Loucy (cell line): ENCODE measurements around the gene ACSBG1.

Experiments
- H2AFZ ChIP-seq: fragments of 200-600 bp; sonication (generic); 2 replicates; pipeline ENCODE4 v1.6.0; 2016; ENCODE audit warnings: antibody characterized with exemption, mild to moderate bottlenecking, low read length, moderate library complexity
- H3F3A ChIP-seq: fragments of 200-600 bp; 2 replicates; pipeline ENCODE4 v1.6.0; 2016; ENCODE audit warnings: antibody characterized with exemption, low read depth, mild to moderate bottlenecking
- H3K27me3 ChIP-seq: fragments of 200-600 bp; sonication (generic); 2 replicates; pipeline ENCODE4 v1.6.1; 2014; ENCODE audit warnings: low read length, mild to moderate bottlenecking; ENCODE audit not compliant: insufficient read depth, poor library complexity, severe bottlenecking
- H3K36me3 ChIP-seq: fragments of 200-600 bp; sonication (generic); 2 replicates; pipeline ENCODE4 v1.6.1; 2016; ENCODE audit warnings: low read length; ENCODE audit not compliant: insufficient read depth
- H3K4me1 ChIP-seq: fragments of 200-600 bp; sonication (generic); 2 replicates; pipeline ENCODE4 v1.5.1; 2014; ENCODE audit warnings: low read length, mild to moderate bottlenecking; ENCODE audit not compliant: insufficient read depth, poor library complexity, severe bottlenecking
- H3K4me2 ChIP-seq: fragments of 200-600 bp; sonication (generic); 2 replicates; pipeline ENCODE4 v1.6.0; 2014; ENCODE audit warnings: antibody characterized with exemption, low read length, low read depth, mild to moderate bottlenecking; ENCODE audit not compliant: poor library complexity, severe bottlenecking
- H3K4me3 ChIP-seq: fragments of 200-600 bp; sonication (generic); 2 replicates; pipeline ENCODE4 v1.5.1; 2014; ENCODE audit warnings: low read length, mild to moderate bottlenecking, mixed read lengths; ENCODE audit not compliant: poor library complexity, severe bottlenecking
- H3K79me2 ChIP-seq: fragments of 200-600 bp; sonication (generic); 2 replicates; pipeline ENCODE4 v1.6.1; 2014; ENCODE audit warnings: low read length; ENCODE audit not compliant: insufficient read depth
- H3K9ac ChIP-seq: fragments of 200-600 bp; sonication (generic); 2 replicates; pipeline ENCODE4 v1.6.0; 2014; ENCODE audit warnings: mild to moderate bottlenecking, low read depth, low read length, moderate library complexity; ENCODE audit not compliant: poor library complexity, severe bottlenecking
- H3K9me2 ChIP-seq: fragments of 200-600 bp; sonication (generic); replicated peaks from 2 replicates; pipeline ENCODE4 v1.6.1; 2016; ENCODE audit warnings: low read depth, low read length, mixed read lengths
- H3K9me3 ChIP-seq: fragments of 200-600 bp; sonication (generic); 2 replicates; pipeline ENCODE4 v1.6.1; 2014; ENCODE audit warnings: mild to moderate bottlenecking, antibody characterized with exemption, low read length, low read depth; ENCODE audit not compliant: insufficient read depth
- H4K20me1 ChIP-seq: fragments of 200-600 bp; sonication (generic); 2 replicates; pipeline ENCODE4 v1.6.0; 2014; ENCODE audit warnings: antibody characterized with exemption, low read length, mild to moderate bottlenecking; ENCODE audit not compliant: insufficient read depth, poor library complexity, severe bottlenecking
- CTCF ChIP-seq: fragments of 200-600 bp; sonication (generic); conservative IDR thresholded peaks from 2 replicates; pipeline ENCODE4 v1.5.1; 2014; ENCODE audit warnings: mild to moderate bottlenecking, antibody characterized with exemption, low read length
- EZH2phosphoT487 ChIP-seq: fragments of 200-600 bp; IDR thresholded peaks from 2 replicates; pipeline ENCODE4 v1.6.1; 2018; ENCODE audit warnings: antibody characterized with exemption, mild to moderate bottlenecking, moderate library complexity, borderline replicate concordance

The ACSBG1 gene

GRCh38 chr15:78257681-78258080 lies 23.3 kb upstream of the ACSBG1 start:
- no peak overlapping the region for H3K4me2 ChIP-seq
- no peak overlapping the region for H3K4me3 ChIP-seq
- H3K9me3 ChIP-seq: no peaks in the 10 kb centered on the region
- TF ChIP-seq EZH2phosphoT487: no peak
- TF ChIP-seq CTCF: no peak
- no peaks in the 10 kb centered on the region for H3K36me3 ChIP-seq
- H3K27me3 ChIP-seq: no peaks in the 10 kb centered on the region
- H3K9me2 ChIP-seq: no peaks in the 10 kb centered on the region
- no peaks in the 10 kb centered on the region for H3K79me2 ChIP-seq
- no peaks in the 10 kb centered on the region for H3K4me1 ChIP-seq
- H3F3A ChIP-seq: no peaks in the 10 kb centered on the region
- no peak overlapping the region for H3K9ac ChIP-seq
- no peak overlapping the region for H2AFZ ChIP-seq
- H4K20me1 ChIP-seq: no peaks in the 10 kb centered on the region

- no peaks in the 10 kb centered on the region for H3K36me3 ChIP-seq
- no peak overlapping the region for H3K9ac ChIP-seq
- no peaks in the 10 kb centered on the region for H3K4me1 ChIP-seq
- no peaks in the 10 kb centered on the region for H3K79me2 ChIP-seq
- no peak overlapping the region for H2AFZ ChIP-seq
- TF ChIP-seq EZH2phosphoT487 (no peak), CTCF (no peak)
- no peaks in the 10 kb centered on the region for H4K20me1 ChIP-seq
- H3K4me2 ChIP-seq: no peak overlapping the region
- H3K27me3 ChIP-seq: no peaks in the 10 kb centered on the region
- no peak overlapping the region for H3K4me3 ChIP-seq
- no peaks in the 10 kb centered on the region for H3K9me3 ChIP-seq
- H3F3A ChIP-seq: no peaks in the 10 kb centered on the region
- H3K9me2 ChIP-seq: no peaks in the 10 kb centered on the region
Measured at GRCh38 chr15:78256044-78256437, 21.7 kb upstream of the ACSBG1 start.

GRCh38 chr15:78255421-78256043 lies 21.2 kb upstream of the ACSBG1 start:
- Histone ChIP-seq H3K4me2 (no peak overlapping the region), H3K36me3 (no peaks in the 10 kb centered on the region), H4K20me1 (no peaks in the 10 kb centered on the region), H2AFZ (no peak overlapping the region), H3F3A (no peaks in the 10 kb centered on the region), H3K4me3 (no peak overlapping the region), H3K27me3 (no peaks in the 10 kb centered on the region), H3K9me2 (no peaks in the 10 kb centered on the region), H3K4me1 (no peaks in the 10 kb centered on the region), H3K9ac (no peak overlapping the region), H3K9me3 (no peaks in the 10 kb centered on the region), H3K79me2 (no peaks in the 10 kb centered on the region)
- TF ChIP-seq EZH2phosphoT487: no peak
- TF ChIP-seq CTCF: no peak
